Embryonic facial prominence (tissue), 1 donor: ENCODE results near the gene ATP6V0E1.
"Not testable (repeated sequence)": the region's sequence is repeated elsewhere in the genome, so short reads cannot be mapped to it uniquely, and the experiment has no call there.

Experiments
- DNase-seq: peaks from one replicate; pipeline ENCODE4 v3.0.0-alpha.2; 2016; ENCODE audit errors: extremely low spot score

ATP6V0E1 gene

GRCh38 chr5:173004013-173004412 is 20.4 kb downstream of the ATP6V0E1 start:
- no peak for DNase-seq

GRCh38 chr5:173004447-173004846 is 20.9 kb downstream of the ATP6V0E1 start:
- DNase-seq: no peak

DNA sequence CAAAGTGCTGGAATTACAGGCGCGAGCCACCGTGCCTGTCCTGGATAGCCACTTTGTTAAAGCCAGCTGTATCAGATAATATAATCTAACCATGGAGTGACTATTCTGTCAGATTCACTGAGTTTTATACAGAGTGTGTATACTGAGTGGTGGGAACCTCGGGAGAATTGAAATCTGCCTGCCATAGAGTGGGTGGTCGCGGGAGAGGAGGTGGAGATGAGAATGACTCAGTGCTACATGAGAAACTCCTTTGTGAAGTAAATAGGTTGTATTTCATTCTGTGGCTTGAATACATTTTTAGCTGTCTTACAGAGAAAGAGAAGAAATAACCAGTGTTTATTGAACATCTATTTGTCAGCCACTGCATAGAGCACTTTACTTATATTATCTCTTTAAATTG is 26.4 kb downstream of the ATP6V0E1 start:
- DNase-seq: no peak

- DNase-seq: no peak
These were observed 27.2 kb downstream of the ATP6V0E1 start for GRCh38 chr5:173010547-173011464.

DNA sequence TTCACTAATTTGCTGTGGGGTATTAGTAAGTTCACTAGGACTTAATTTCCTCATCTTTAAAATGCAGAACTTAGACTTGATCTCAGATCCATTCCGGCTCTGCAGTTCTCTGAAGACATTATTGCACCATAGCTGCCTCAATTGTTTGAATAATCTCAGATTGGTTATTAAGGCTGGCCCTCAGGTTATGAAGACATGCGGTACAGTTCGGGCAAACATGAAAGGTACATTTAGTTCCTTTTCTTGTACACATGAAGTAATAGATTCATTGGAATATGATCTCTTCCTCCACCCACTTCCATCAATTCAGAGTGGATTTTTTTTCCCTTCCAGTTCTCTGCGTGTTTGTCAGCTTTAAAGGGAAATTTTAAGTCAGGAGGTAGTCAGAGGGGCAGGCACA is 28.0 kb downstream of the ATP6V0E1 start:
- no peak for DNase-seq

DNA sequence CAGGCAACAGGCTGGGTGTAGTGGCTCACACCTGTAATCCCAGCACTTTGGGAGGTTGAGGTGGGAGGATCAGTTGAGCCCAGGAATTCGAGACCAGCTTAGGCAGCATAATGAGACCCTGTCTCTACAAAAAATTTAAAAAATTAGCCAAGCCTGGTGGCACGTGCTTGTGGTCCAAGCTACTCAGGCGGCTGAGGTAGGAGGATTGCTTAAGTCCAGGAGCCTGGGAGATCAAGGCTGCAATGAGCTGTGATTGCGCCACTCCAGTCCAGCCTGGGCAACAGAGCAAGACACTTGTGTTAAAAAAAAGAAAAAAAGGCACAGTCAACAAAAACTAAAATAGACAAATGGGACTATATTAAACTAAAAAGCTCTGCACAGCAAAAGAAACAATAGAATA is 29.3 kb downstream of the ATP6V0E1 start:
- no peak for DNase-seq

GRCh38 chr5:173014671-173015070 is 31.1 kb downstream of the ATP6V0E1 start:
- DNase-seq: no peak

DNA sequence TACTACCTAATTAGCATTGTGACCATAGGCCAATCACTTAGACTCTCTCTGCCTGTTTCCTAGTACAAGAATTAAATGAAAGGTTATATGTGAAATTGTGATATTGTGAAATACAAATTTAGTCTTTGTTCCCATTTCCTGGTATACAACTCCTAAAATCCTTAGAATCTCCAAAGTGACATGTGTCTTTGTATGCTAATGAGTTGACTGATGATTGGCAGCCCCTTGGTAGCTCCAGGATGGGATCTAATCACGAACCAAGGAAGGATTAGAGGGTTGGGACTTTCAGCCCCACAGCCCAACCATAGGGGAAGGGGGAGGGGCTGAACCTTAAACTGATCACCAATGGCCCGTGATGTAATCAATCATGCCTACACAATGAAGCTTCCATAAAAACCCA is 31.6 kb downstream of the ATP6V0E1 start:
- no peak for DNase-seq

GRCh38 chr5:173015598-173016455 is 32.3 kb downstream of the ATP6V0E1 start:
- no peak for DNase-seq

GRCh38 chr5:173016598-173017046 is 33.1 kb downstream of the ATP6V0E1 start:
- DNase-seq: no peak

GRCh38 chr5:173017087-173017486 is 33.5 kb downstream of the ATP6V0E1 start:
- DNase-seq: not testable (repeated sequence)

- DNase-seq: no peak
These were observed 34.8 kb downstream of the ATP6V0E1 start for GRCh38 chr5:173018358-173018757.

DNA sequence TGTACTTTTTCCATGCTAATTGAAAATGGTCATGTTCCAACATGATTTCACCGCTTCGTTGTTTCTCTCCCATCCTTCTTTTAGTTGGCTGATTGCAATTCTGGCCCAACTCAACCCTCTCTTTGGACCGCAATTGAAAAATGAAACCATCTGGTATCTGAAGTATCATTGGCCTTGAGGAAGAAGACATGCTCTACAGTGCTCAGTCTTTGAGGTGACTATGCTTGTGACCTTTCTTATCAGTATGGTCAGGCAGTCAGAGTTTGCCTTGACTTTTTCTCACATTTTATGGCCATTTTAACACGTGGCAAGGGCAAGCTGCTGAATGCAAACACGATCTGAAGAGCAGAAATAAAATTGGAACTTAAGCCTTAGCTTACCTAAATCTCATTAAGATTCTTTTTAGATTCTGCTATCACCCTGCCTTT is 36.6 kb downstream of the ATP6V0E1 start:
- no peak for DNase-seq

DNA sequence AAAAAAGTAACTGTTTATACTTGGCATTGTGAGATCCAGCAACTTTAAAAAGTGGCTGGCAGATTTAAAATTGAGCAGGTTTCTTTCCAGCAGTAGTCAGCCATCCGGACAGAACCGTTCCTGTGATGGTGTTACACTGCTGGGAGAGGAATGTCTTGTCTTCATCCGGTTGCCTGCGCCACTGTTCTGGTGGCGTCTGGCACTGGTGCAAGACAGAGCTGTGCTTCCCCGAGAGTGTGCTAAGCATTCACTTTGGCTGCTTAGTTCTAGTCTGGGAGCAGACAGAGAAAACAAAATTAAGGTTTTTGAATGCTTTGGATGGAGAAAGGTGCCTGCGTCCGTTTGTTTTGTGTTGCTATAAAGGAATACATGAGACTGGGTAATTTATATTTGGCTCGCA is 37.1 kb downstream of the ATP6V0E1 start:
- DNase-seq: no peak

DNA sequence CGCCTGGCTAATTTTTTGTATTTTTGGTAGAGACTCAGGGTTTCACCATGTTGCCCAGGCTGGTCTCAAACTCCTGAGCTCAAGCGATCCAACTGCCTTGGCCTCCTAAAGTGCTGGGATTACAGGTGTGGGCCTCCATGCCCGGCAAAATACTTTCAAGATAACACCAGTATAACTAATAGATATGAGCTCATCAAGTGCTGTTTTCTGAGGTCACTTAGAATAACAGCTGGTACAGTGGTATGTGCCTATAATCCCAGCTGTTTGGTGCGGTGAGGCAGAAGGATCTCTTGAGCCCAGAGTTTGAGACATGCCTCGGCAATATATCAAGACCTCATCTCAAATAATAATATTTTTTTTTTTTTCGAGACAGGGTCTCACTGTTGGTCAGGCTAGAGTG is 42.1 kb downstream of the ATP6V0E1 start:
- DNase-seq: no peak

DNA sequence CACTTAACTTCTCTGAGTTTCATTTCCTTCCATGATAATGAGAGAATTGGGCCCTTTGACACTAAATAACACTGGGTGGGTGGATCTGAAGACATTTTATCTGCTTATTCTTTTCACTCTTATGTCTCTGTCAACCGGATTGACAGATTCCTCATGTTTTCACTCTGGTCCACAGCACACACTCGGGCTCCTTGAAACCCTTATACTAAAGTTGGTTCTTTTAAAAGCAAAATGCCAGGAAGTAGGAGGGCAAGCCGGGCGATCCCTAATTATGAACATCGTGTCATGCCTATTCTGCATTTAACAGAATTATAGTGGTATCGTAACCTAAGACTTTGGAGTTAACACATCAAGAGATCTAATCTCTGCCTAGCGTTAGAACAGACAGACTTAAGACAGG is 44.3 kb downstream of the ATP6V0E1 start:
- no peak for DNase-seq

- no peak for DNase-seq
These were observed 45.3 kb downstream of the ATP6V0E1 start for GRCh38 chr5:173028811-173029327.

DNA sequence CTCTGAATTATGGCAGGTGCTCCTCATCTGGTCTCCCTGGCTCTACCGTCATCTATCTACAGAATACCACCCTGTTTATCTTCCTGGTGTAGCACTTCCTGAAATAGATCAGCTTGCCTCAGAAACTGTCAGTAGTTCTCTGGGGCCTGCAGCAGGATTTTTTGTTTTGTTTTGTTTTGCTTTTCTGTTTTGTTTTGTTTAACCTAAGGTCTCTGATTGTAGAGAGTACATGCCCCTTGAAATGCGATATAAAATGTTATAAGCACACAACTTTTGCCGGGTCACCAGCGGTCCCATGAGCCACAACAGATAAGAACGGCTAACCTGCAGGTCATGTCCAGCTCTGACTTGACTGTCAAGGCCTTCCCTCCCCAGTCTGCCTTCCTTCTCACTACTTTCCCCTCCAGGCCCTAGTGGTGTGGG is 45.9 kb downstream of the ATP6V0E1 start:
- no peak for DNase-seq

DNA sequence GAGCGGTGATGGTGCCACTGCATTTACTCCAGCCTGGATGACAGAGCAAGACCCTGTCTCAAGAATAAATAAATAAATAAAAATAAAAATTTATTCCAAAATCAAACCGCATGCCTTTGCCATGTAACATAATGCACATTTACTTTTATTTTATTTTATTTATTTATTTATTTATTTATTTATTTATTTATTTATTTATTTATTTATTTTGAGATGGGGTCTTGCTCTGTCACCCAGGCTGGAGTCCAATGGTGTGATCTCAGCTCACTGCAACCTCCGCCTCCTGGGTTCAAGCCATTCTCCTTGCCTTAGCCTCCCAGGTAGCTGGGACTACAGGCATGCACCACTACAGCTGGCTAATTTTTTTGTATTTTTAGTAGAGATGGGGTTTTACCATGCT is 48.5 kb downstream of the ATP6V0E1 start:
- not testable (repeated sequence) for DNase-seq

GRCh38 chr5:173032730-173033129 is 49.2 kb downstream of the ATP6V0E1 start:
- no peak for DNase-seq

- no peak for DNase-seq
These were observed 50.4 kb downstream of the ATP6V0E1 start for GRCh38 chr5:173033923-173034322.
